Naive B cell (primary cell): ENCODE data around the gene ZNF723. TPM values are rescaled to one million over a fixed set of nuclear protein-coding genes. Genes with fewer than 3 reads are reported as not detected.
"Not testable (repeated sequence)": the region's sequence is repeated elsewhere in the genome, so short reads cannot be mapped to it uniquely, and the experiment has no call there.

ENCODE experiments used
- ATAC-seq, 2 donors: fragments of 150-1000 bp; cut with Tn5 transposase; 2 replicates each; pipeline ENCODE4 v1.10.0; 2021; ENCODE audit warnings: low read depth in 2 of 2, mild to moderate bottlenecking in 2 of 2, moderate library complexity in 2 of 2
- DNase-seq: peaks from one replicate; pipeline ENCODE4 v3.0.0; 2022
- H3K27ac Mint-ChIP-seq, 6 donors: one replicate each; pipeline ENCODE4 v1.8.0; 2020 to 2022; ENCODE audit warnings: mild to moderate bottlenecking in 6 of 6, mixed read lengths in 6 of 6, moderate library complexity in 5 of 6, inconsistent platforms in 2 of 6
- H3K27me3 Mint-ChIP-seq, 3 donors: one replicate each; pipeline ENCODE4 v1.8.0; 2021 to 2022; ENCODE audit warnings: mixed read lengths in 3 of 3, mild to moderate bottlenecking in 1 of 3
- H3K36me3 Mint-ChIP-seq, 2 donors: one replicate each; pipeline ENCODE4 v1.8.0; 2020 to 2022; ENCODE audit warnings: mixed read lengths in 2 of 2, inconsistent platforms in 1 of 2, mild to moderate bottlenecking in 1 of 2
- H3K4me1 Mint-ChIP-seq, 3 donors: one replicate each; pipeline ENCODE4 v1.8.0; 2020 to 2022; ENCODE audit warnings: mixed read lengths in 3 of 3, inconsistent platforms in 1 of 3, mild to moderate bottlenecking in 1 of 3, moderate library complexity in 1 of 3
- H3K4me3 Mint-ChIP-seq, 8 donors: one replicate each; pipeline ENCODE4 v1.8.0; 2020 to 2022; ENCODE audit warnings: mild to moderate bottlenecking in 8 of 8, mixed read lengths in 8 of 8, moderate library complexity in 8 of 8, inconsistent platforms in 2 of 8
- H3K9me3 Mint-ChIP-seq, 7 donors: one replicate each; pipeline ENCODE4 v1.8.0; 2020 to 2022; ENCODE audit warnings: mixed read lengths in 7 of 7, mild to moderate bottlenecking in 5 of 7, inconsistent platforms in 2 of 7, moderate library complexity in 1 of 7
- polyA plus RNA-seq, 6 donors: library from polyadenylated mRNA; unstranded; fragments of 300-500 nt; fragmentation: Illumina TruSeq; gene quantifications; one replicate each; pipeline ENCODE4 v1.2.3, GENCODE V29; 2021; ENCODE audit warnings: low read depth in 6 of 6

ZNF723 gene
- under 1 TPM in 1 of 6 donors, not detected in 5; 0.26 TPM for polyA plus RNA-seq

GRCh38 chr19:22832031-22832762 is at the start of gene ZNF723:
ZNF723 (plus strand) TSS chr19:22832291; CDS start chr19:22832380, 89 bp downstream.
- Mint-ChIP-seq H3K4me1 (peaks cover 0 to 3% (median 0%) of the 10 kb centered on the region in 3 donors), H3K9me3 (peaks cover 0 to 33% (median 18%) of the 10 kb centered on the region in 7 donors), H3K27me3 (no peaks in the 10 kb centered on the region), H3K36me3 (no peaks in the 10 kb centered on the region), H3K27ac (peak within 1 kb of the TSS in 2 of 6 donors; percentile 27 to 86), H3K4me3 (peak within 1 kb of the TSS in 5 of 8 donors; percentile 47 to 70 (median 52))
- DNase-seq (no peak), ATAC-seq (no peak)

DNA sequence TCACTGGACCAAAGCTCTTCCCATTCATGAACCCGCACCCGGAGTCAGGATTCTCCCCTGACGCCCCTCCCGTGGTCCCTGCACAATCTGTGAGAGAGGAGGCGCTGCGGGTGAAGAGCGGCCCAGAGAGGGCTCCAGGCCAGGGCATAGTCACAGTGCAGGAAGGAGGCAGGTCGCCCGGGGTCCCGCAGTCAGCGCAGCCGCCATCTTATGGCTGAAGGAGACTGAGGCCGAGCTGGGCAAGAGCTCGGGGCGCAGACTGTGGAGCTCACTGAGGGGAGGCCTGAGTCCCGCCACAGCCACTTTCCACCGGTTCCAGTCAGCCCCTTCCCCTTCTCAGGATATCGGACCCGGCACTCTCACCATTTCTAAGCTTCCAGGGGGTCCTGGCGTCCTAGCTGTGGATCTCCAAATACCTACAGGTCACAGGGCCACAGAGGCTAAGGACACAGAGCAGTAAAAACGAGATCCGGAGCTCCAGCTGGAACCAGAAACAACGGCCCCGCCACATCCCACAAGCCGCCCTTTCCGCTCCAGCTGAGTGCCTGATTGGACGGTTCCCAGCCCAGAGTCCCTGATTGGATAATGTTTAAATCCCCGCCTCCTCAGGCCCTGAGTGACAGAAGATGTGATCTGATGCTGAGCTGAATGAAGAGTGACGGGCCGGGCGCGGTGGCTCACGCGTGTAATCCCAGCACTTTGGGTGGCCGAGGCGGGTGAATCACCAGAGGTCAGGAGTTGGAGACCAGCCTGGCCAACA is 48.3 kb upstream of the ZNF723 start, which contains the start of gene ZNF99:
TSS of gene ZNF99 (minus strand) at position 501 of the 760 bp plus-strand sequence. CDS start at position 366, 135 bp downstream.
- H3K36me3 Mint-ChIP-seq = no peaks in the 10 kb centered on the region
- DNase-seq (peak; percentile 28), ATAC-seq (peak; percentile 67 to 69)
- peaks cover 0 to 28% (median 16%) of the 10 kb centered on the region in 7 donors for H3K9me3 Mint-ChIP-seq
- peaks cover 0 to 7% (median 0%) of the 10 kb centered on the region in 3 donors for H3K27me3 Mint-ChIP-seq
- H3K4me1 Mint-ChIP-seq = no peaks in the 10 kb centered on the region
- H3K27ac Mint-ChIP-seq = peak within 1 kb of the TSS in 4 of 6 donors; percentile 41 to 83 (median 64)
- peak within 1 kb of the TSS; percentile 64 to 91 (median 81) for H3K4me3 Mint-ChIP-seq

GRCh38 chr19:22792863-22793262 is 39.2 kb upstream of the ZNF723 start:
- not testable (repeated sequence) for H3K4me3 Mint-ChIP-seq, H3K4me1 Mint-ChIP-seq, H3K27me3 Mint-ChIP-seq, H3K36me3 Mint-ChIP-seq, DNase-seq, ATAC-seq, H3K27ac Mint-ChIP-seq
- peaks cover 11 to 48% (median 29%) of the 10 kb centered on the region in 7 donors for H3K9me3 Mint-ChIP-seq

DNA sequence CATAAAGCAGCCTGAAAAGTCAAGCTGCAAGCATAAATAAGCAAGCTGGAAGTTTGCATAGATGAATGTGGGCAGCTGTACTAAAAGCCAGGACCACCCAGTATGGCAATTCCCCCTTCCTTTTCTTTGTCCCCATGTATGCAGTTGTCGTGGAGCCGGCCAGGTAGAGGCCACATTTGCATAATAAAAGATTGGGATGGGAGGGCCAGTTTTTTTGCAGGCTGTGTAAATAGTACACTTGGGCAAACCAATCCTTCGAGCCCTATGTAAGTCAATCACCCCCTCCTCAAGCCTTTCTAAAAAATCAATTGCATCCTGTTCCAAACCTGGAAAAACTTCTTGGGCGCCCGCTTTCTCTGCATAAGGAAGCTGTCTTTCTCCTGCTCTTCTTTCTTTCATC is 35.1 kb upstream of the ZNF723 start:
- H3K27me3 Mint-ChIP-seq = no peaks in the 10 kb centered on the region
- peaks cover 12 to 17% of the 10 kb centered on the region in 2 donors for H3K36me3 Mint-ChIP-seq
- H3K27ac Mint-ChIP-seq = no peak overlapping the region
- DNase-seq (no peak), ATAC-seq (no peak)
- no peaks in the 10 kb centered on the region for H3K4me1 Mint-ChIP-seq
- H3K9me3 Mint-ChIP-seq = peaks cover 22 to 54% (median 38%) of the 10 kb centered on the region in 7 donors
- H3K4me3 Mint-ChIP-seq = no peak overlapping the region

- no peak overlapping the region for H3K27ac Mint-ChIP-seq
- no peaks in the 10 kb centered on the region for H3K27me3 Mint-ChIP-seq
- H3K4me1 Mint-ChIP-seq = peaks cover 0 to 2% (median 0%) of the 10 kb centered on the region in 3 donors
- no peaks in the 10 kb centered on the region for H3K36me3 Mint-ChIP-seq
- H3K9me3 Mint-ChIP-seq = peaks cover 5 to 18% (median 13%) of the 10 kb centered on the region in 7 donors
- no peak for ATAC-seq
- DNase-seq = no peak
- H3K4me3 Mint-ChIP-seq = no peak overlapping the region
These were observed 25.7 kb upstream of the ZNF723 start for GRCh38 chr19:22806418-22806817.

DNA sequence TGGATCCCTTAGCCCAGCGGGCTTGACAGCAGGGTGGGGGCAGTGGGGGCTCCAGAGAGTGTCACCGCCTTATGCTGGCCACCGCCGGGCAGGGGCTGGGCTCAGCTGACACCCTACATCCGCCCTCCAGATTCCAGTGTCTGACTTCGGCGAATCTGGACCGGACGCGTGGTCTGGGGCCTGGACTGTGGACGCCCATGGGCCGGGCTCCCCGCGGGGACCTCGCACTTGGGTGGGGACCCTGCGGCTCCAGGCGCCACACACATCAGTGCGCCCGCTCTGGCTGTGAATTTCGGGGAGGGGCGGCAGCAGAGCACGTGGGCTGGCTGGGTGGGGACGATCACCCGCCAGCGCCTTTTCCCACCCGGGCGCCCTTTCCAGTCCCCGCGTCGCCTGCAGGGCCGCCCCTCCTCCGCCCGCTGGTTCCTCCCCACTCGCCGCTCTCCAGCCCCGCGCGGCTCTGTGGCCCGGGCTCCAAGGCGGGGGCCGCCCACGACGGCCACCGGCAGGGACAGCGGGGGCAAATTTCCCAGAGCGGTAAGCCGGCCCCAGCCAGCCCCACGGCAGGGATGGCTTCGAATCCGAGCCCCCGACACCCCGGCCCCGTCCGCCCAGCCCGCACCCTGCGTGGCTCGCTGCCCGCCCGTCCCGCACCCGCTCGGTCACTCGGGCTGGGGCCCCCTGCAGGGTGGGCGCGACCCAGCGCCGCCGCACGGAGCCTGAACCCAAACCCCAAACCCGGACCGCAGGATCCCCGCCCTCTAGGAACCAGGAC is 24.8 kb upstream of the ZNF723 start:
- Mint-ChIP-seq H3K9me3 (peaks cover 5 to 21% (median 12%) of the 10 kb centered on the region in 7 donors), H3K4me3 (no peak overlapping the region), H3K4me1 (peaks cover 0 to 2% (median 0%) of the 10 kb centered on the region in 3 donors), H3K27ac (no peak overlapping the region), H3K27me3 (no peaks in the 10 kb centered on the region), H3K36me3 (no peaks in the 10 kb centered on the region)
- no peak for DNase-seq
- no peak for ATAC-seq

DNA sequence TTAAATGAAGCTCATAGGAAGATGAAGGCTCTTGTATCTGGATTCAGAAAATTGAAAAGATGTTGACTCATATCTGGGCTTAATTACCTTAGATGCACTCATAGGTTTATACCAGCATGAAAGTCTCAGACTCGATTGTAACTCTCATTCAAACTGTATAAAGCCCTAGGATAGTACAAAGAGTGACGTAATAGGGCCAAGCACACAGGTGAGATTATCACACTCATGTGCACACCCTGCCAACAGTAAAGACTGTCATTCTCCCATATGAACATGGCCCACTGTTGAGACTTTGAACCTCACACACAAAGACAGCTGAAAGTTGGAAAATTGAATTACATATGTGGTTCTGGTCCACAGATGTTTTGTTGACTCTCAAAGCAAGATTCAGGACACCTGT is 18.0 kb upstream of the ZNF723 start:
- no peak overlapping the region for H3K27ac Mint-ChIP-seq
- ATAC-seq (no peak), DNase-seq (no peak)
- no peaks in the 10 kb centered on the region for H3K27me3 Mint-ChIP-seq
- H3K4me1 Mint-ChIP-seq = no peaks in the 10 kb centered on the region
- no peaks in the 10 kb centered on the region for H3K36me3 Mint-ChIP-seq
- no peak overlapping the region for H3K4me3 Mint-ChIP-seq
- H3K9me3 Mint-ChIP-seq = peaks cover 8 to 32% (median 12%) of the 10 kb centered on the region in 7 donors

GRCh38 chr19:22831211-22831610 is 880 bp upstream of the ZNF723 start:
- H3K36me3 Mint-ChIP-seq = no peaks in the 10 kb centered on the region
- H3K27ac Mint-ChIP-seq = peak overlapping the region in 1 of 6 donors; percentile 86
- H3K4me3 Mint-ChIP-seq = no peak overlapping the region
- peaks cover 0 to 3% (median 0%) of the 10 kb centered on the region in 3 donors for H3K4me1 Mint-ChIP-seq
- H3K9me3 Mint-ChIP-seq = peaks cover 0 to 42% (median 18%) of the 10 kb centered on the region in 7 donors
- no peaks in the 10 kb centered on the region for H3K27me3 Mint-ChIP-seq
- DNase-seq (no peak), ATAC-seq (no peak)

DNA sequence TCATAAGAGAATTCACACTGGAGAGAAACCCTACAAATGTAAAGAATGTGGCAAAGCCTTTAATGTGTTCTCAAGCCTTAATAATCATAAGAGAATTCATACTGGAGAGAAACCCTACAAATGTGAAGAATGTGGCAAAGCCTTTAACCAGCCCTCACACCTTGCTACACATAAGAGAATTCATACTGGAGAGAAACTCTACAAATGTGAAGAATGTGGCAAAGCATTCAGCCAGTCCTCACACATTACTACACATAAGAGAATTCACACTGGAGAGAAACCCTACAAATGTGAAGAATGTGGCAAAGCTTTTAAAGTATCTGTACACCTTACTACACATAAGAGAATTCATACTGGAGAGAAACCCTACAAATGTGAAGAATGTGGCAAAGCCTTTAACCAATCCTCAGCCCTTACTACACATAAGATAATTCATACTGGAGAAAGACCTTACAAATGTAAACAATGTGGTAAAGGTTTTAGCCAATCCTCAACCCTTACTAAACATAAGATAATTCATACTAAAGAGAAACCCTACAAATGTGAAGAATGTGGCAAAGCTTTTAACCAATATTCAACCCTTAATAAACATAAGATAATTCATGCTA is 25.7 kb downstream of the ZNF723 start:
- H3K9me3 Mint-ChIP-seq = peaks cover 9 to 71% (median 62%) of the 10 kb centered on the region in 7 donors
- DNase-seq, H3K4me1 Mint-ChIP-seq, H3K27ac Mint-ChIP-seq, H3K4me3 Mint-ChIP-seq, ATAC-seq, H3K27me3 Mint-ChIP-seq: not testable (repeated sequence)
- H3K36me3 Mint-ChIP-seq = peaks cover 11 to 26% of the 10 kb centered on the region in 2 donors

DNA sequence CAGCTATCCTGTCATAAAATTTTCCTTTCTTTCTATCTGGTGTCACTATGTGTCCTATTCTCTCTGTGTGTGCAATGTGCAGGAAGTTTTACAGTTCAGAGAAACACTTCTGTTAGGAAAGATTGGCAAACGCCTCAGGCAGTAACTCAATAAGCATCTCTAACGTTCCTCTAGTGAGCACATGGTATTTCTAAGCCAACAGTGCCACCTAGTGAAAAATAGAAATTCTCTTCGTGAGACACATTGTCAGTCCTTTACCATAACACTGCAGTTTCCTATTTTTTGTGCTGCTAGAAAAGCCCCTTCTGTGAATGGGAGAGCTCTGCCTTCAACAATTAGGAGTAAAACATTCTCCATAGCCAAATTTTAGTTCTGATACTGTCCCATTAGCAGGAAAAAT is 50.7 kb downstream of the ZNF723 start:
- H3K27me3 Mint-ChIP-seq = no peaks in the 10 kb centered on the region
- H3K4me3 Mint-ChIP-seq = no peak overlapping the region
- no peaks in the 10 kb centered on the region for H3K4me1 Mint-ChIP-seq
- H3K36me3 Mint-ChIP-seq = no peaks in the 10 kb centered on the region
- H3K27ac Mint-ChIP-seq = no peak overlapping the region
- ATAC-seq (no peak), DNase-seq (no peak)
- peaks cover 4 to 26% (median 13%) of the 10 kb centered on the region in 7 donors for H3K9me3 Mint-ChIP-seq

DNA sequence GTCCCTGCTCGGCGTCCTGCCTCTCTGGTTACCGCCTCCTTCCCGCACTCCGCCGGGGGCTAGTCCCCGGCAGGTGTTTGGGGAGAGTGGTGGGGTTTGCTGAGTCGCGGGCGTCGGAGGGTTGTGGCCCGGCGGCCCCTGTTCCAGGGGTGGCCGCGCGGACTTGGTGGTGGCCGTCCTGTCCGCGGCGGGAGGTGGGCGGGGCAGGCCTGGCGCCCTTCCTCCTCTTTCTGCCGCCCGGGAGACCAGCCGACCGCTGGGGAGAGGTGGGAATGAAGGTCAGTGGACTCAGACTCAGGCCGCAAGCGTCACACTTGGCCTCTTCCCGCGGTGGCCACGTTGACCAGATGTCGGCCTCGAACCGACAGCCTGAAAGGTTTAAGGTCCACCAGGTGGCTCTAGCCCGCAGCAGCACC is 61.8 kb downstream of the ZNF723 start:
- no peaks in the 10 kb centered on the region for H3K4me1 Mint-ChIP-seq
- H3K27me3 Mint-ChIP-seq = no peaks in the 10 kb centered on the region
- H3K36me3 Mint-ChIP-seq = peaks cover 0 to 17% of the 10 kb centered on the region in 2 donors
- ATAC-seq = no peak
- H3K4me3 Mint-ChIP-seq = no peak overlapping the region
- no peak overlapping the region for H3K27ac Mint-ChIP-seq
- peaks cover 6 to 30% (median 18%) of the 10 kb centered on the region in 7 donors for H3K9me3 Mint-ChIP-seq
- DNase-seq = no peak

GRCh38 chr19:22901431-22902130 is 69.5 kb downstream of the ZNF723 start:
- H3K4me3 Mint-ChIP-seq = no peak overlapping the region
- DNase-seq (no peak), ATAC-seq (no peak)
- no peaks in the 10 kb centered on the region for H3K4me1 Mint-ChIP-seq
- H3K36me3 Mint-ChIP-seq = peaks cover 0 to 16% of the 10 kb centered on the region in 2 donors
- H3K27ac Mint-ChIP-seq = no peak overlapping the region
- peaks cover 9 to 45% (median 35%) of the 10 kb centered on the region in 7 donors for H3K9me3 Mint-ChIP-seq
- H3K27me3 Mint-ChIP-seq = no peaks in the 10 kb centered on the region
